ENCODE measurements around the gene SAPCD1. TPM values are rescaled to one million over a fixed set of nuclear protein-coding genes. Genes with fewer than 3 reads are reported as not detected.

SAPCD1 gene
- total RNA-seq, 2 donors from 2014 or later, result 7.9 to 8.4 TPM

- no peak overlapping the region for H3K27ac Mint-ChIP-seq
- H3K4me3 Mint-ChIP-seq, result no peak overlapping the region
- Histone ChIP-seq H3K9ac (ENCODE audit: extremely low read depth, low read length, poor library complexity, severe bottlenecking) (no peak overlapping the region), H3K27me3 (ENCODE audit: control insufficient read depth, insufficient read depth, low read length, poor library complexity, severe bottlenecking) (no peaks in the 10 kb centered on the region), H3K36me3 (ENCODE audit: control insufficient read depth, insufficient read depth, low read length) (no peaks in the 10 kb centered on the region), H3K4me1 (ENCODE audit: control insufficient read depth, insufficient read depth, low read length) (no peaks in the 10 kb centered on the region), H3K27ac (ENCODE audit: low read depth, low read length) (no peak overlapping the region), H3K4me3 (ENCODE audit: low read length) (no peak overlapping the region), H3K9me3 (ENCODE audit: control insufficient read depth, low read length) (no peaks in the 10 kb centered on the region)
- H3K36me3 Mint-ChIP-seq (ENCODE audit: low read depth), result no peaks in the 10 kb centered on the region
- no peaks in the 10 kb centered on the region for H3K27me3 Mint-ChIP-seq (ENCODE audit: insufficient read depth)
- 92 to 95% methylated on average over 10 to 12 of the region's 12 CpGs for WGBS, 2 experiments (ENCODE audit: insufficient coverage in 1 of 2, insufficient read length in 1 of 2)
- H3K4me1 Mint-ChIP-seq, result peaks cover 8% of the 10 kb centered on the region
- no peak for DNase-seq
- no peak for TF ChIP-seq CTCF (conservative IDR thresholded peaks at IDR 0.05)
- H3K9me3 Mint-ChIP-seq, result peaks cover 3% of the 10 kb centered on the region
These were observed 49.2 kb downstream of the SAPCD1 start for GRCh38 chr6:31811645-31812044.

GRCh38 chr6:31813465-31813849 is 51.0 kb downstream of the SAPCD1 start:
- no peaks in the 10 kb centered on the region for H3K4me1 ChIP-seq (ENCODE audit: control insufficient read depth, insufficient read depth, low read length)
- peaks cover 17% of the 10 kb centered on the region for H3K4me1 Mint-ChIP-seq
- peaks cover 3% of the 10 kb centered on the region for H3K27me3 Mint-ChIP-seq (ENCODE audit: insufficient read depth)
- H3K27ac ChIP-seq (ENCODE audit: low read depth, low read length), result no peak overlapping the region
- H3K9me3 ChIP-seq (ENCODE audit: control insufficient read depth, low read length), result no peaks in the 10 kb centered on the region
- no peak for TF ChIP-seq CTCF (conservative IDR thresholded peaks at IDR 0.05)
- peak overlapping the region; percentile 79 for H3K4me3 Mint-ChIP-seq
- no peaks in the 10 kb centered on the region for H3K36me3 ChIP-seq (ENCODE audit: control insufficient read depth, insufficient read depth, low read length)
- peak overlapping the region; percentile 53 for H3K4me3 ChIP-seq (ENCODE audit: low read length)
- H3K36me3 Mint-ChIP-seq (ENCODE audit: low read depth), result peaks cover 3% of the 10 kb centered on the region
- no peak for DNase-seq
- peaks cover 13% of the 10 kb centered on the region for H3K9me3 Mint-ChIP-seq
- no peak overlapping the region for H3K9ac ChIP-seq (ENCODE audit: extremely low read depth, low read length, poor library complexity, severe bottlenecking)
- no peaks in the 10 kb centered on the region for H3K27me3 ChIP-seq (ENCODE audit: control insufficient read depth, insufficient read depth, low read length, poor library complexity, severe bottlenecking)
- WGBS, 2 experiments (ENCODE audit: insufficient coverage in 1 of 2, insufficient read length in 1 of 2), result 96 to 100% methylated on average over 7 of the region's 7 CpGs
- H3K27ac Mint-ChIP-seq, result peak overlapping the region; percentile 91

Other genes with a start within 250 kb of the SAPCD1 start
- not detected for gene MCCD1, start 233.7 kb upstream of the SAPCD1 start, total RNA-seq
- 100 to 1,000 TPM; 572 to 654 TPM for gene DDX39B, start 220.7 kb upstream of the SAPCD1 start, total RNA-seq
- gene ATP6V1G2, start 216.0 kb upstream of the SAPCD1 start, total RNA-seq, result 1 to 10 TPM; 1.7 to 2.1 TPM
- 10 to 100 TPM; 17.4 to 26.3 TPM for gene NFKBIL1, start 215.0 kb upstream of the SAPCD1 start, total RNA-seq
- not detected for gene LTA, start 190.4 kb upstream of the SAPCD1 start, total RNA-seq
- not detected for gene TNF, start 187.1 kb upstream of the SAPCD1 start, total RNA-seq
- gene LTB, start 180.2 kb upstream of the SAPCD1 start, total RNA-seq, result 1 to 10 TPM in 1 of 2 donors, not detected in 1; 1.3 TPM
- gene LST1, start 176.4 kb upstream of the SAPCD1 start, total RNA-seq, result not detected
- gene NCR3, start 169.7 kb upstream of the SAPCD1 start, total RNA-seq, result not detected
- 1 to 10 TPM in 1 of 2 donors, under 1 TPM in 1; 0.70 to 1.7 TPM for gene AIF1, start 147.4 kb upstream of the SAPCD1 start, total RNA-seq
- 100 to 1,000 TPM; 329 to 330 TPM for gene PRRC2A, start 141.9 kb upstream of the SAPCD1 start, total RNA-seq
- 100 to 1,000 TPM; 413 to 428 TPM for gene BAG6, start 110.0 kb upstream of the SAPCD1 start, total RNA-seq
- gene APOM, start 106.8 kb upstream of the SAPCD1 start, total RNA-seq, result 1 to 10 TPM; 1.6 to 3.2 TPM
- gene C6orf47, start 101.9 kb upstream of the SAPCD1 start, total RNA-seq, result 10 to 100 TPM; 14.0 to 14.9 TPM
- gene GPANK1, start 97.7 kb upstream of the SAPCD1 start, total RNA-seq, result 10 to 100 TPM; 16.1 to 21.3 TPM
- 100 to 1,000 TPM; 155 to 171 TPM for gene CSNK2B, start 96.6 kb upstream of the SAPCD1 start, total RNA-seq
- gene LY6G5B, start 92.7 kb upstream of the SAPCD1 start, total RNA-seq, result 10 to 100 TPM; 13.9 to 17.0 TPM
- 1 to 10 TPM in 1 of 2 donors, under 1 TPM in 1; 0.93 to 2.0 TPM for gene LY6G5C, start 81.6 kb upstream of the SAPCD1 start, total RNA-seq
- gene ABHD16A, start 59.3 kb upstream of the SAPCD1 start, total RNA-seq, result 10 to 100 TPM; 38.3 to 59.5 TPM
- gene LY6G6F, start 55.8 kb upstream of the SAPCD1 start, total RNA-seq, result not detected
- gene LY6G6D, start 47.3 kb upstream of the SAPCD1 start, total RNA-seq, result not detected
- gene LY6G6C, start 40.9 kb upstream of the SAPCD1 start, total RNA-seq, result under 1 TPM; 0.29 to 0.38 TPM
- not detected for gene MPIG6B, start 39.3 kb upstream of the SAPCD1 start, total RNA-seq
- 100 to 1,000 TPM; 150 to 153 TPM for gene DDAH2, start 33.4 kb upstream of the SAPCD1 start, total RNA-seq
- 100 to 1,000 TPM; 289 to 380 TPM for gene CLIC1, start 26.1 kb upstream of the SAPCD1 start, total RNA-seq
- 10 to 100 TPM; 35.7 to 57.2 TPM for gene MSH5, start 22.7 kb upstream of the SAPCD1 start, total RNA-seq
- gene VWA7, start 14.7 kb downstream of the SAPCD1 start, total RNA-seq, result under 1 TPM; 0.64 to 0.95 TPM
- 10 to 100 TPM; 81.4 to 83.1 TPM for gene VARS1, start 33.1 kb downstream of the SAPCD1 start, total RNA-seq
- gene LSM2, start 44.3 kb downstream of the SAPCD1 start, total RNA-seq, result 100 to 1,000 TPM; 106 to 119 TPM
- gene HSPA1L, start 52.6 kb downstream of the SAPCD1 start, total RNA-seq, result 1 to 10 TPM; 1.2 to 1.5 TPM
- gene HSPA1A, start 52.9 kb downstream of the SAPCD1 start, total RNA-seq, result 10 to 100 TPM; 53.1 to 62.6 TPM
- gene HSPA1B, start 65.1 kb downstream of the SAPCD1 start, total RNA-seq, result 10 to 100 TPM; 61.8 to 83.9 TPM
- 10 to 100 TPM; 42.4 to 50.7 TPM for gene NEU1, start 100.2 kb downstream of the SAPCD1 start, total RNA-seq
- gene SLC44A4, start 116.3 kb downstream of the SAPCD1 start, total RNA-seq, result 1 to 10 TPM; 1.3 to 3.6 TPM
- gene EHMT2, start 135.0 kb downstream of the SAPCD1 start, total RNA-seq, result 100 to 1,000 TPM; 113 to 121 TPM
- gene ZBTB12, start 139.4 kb downstream of the SAPCD1 start, total RNA-seq, result 10 to 100 TPM; 25.4 to 29.9 TPM
- gene C2, start 165.1 kb downstream of the SAPCD1 start, total RNA-seq, result 1 to 10 TPM in 1 of 2 donors, under 1 TPM in 1; 0.29 to 1.0 TPM
- under 1 TPM; 0.51 to 0.66 TPM for gene CFB, start 183.4 kb downstream of the SAPCD1 start, total RNA-seq
- 100 to 1,000 TPM in 1 of 2 donors, 10 to 100 TPM in 1; 90.3 to 132 TPM for gene NELFE, start 196.3 kb downstream of the SAPCD1 start, total RNA-seq
- gene SKIC2, start 196.5 kb downstream of the SAPCD1 start, total RNA-seq, result 100 to 1,000 TPM in 1 of 2 donors, 10 to 100 TPM in 1; 95.8 to 103 TPM
- 10 to 100 TPM; 19.2 to 22.3 TPM for gene DXO, start 209.5 kb downstream of the SAPCD1 start, total RNA-seq
- 1 to 10 TPM; 4.5 to 6.2 TPM for gene C4A, start 219.4 kb downstream of the SAPCD1 start, total RNA-seq

Measured in endodermal cell (in vitro differentiated cells).